ACC112 (cell line): ENCODE measurements around the gene AFF2.

ENCODE experiments used
- H2AFZ ChIP-seq: fragments of 200-600 bp; sonication (generic); one replicate; pipeline ENCODE4 v1.6.0; 2017; ENCODE audit warnings: antibody characterized with exemption, low read length; ENCODE audit not compliant: unreplicated experiment
- H3K27ac ChIP-seq: fragments of 200-600 bp; sonication (generic); 2 replicates; pipeline ENCODE4 v1.5.1; 2014; ENCODE audit warnings: low read depth, mild to moderate bottlenecking, antibody characterized with exemption, low read length, moderate library complexity
- H3K27me3 ChIP-seq: fragments of 200-600 bp; sonication (generic); 2 replicates; pipeline ENCODE4 v1.6.1; 2014; ENCODE audit warnings: mild to moderate bottlenecking, antibody characterized with exemption, low read length, moderate library complexity, mixed read lengths; ENCODE audit not compliant: insufficient read depth
- H3K36me3 ChIP-seq: fragments of 200-600 bp; sonication (generic); 2 replicates; pipeline ENCODE4 v1.6.1; 2016; ENCODE audit warnings: mild to moderate bottlenecking, antibody characterized with exemption, low read length, moderate library complexity, mixed read lengths; ENCODE audit not compliant: insufficient read depth
- H3K4me1 ChIP-seq: fragments of 200-600 bp; sonication (generic); one replicate; pipeline ENCODE4 v1.6.1; 2016; ENCODE audit warnings: low read length, mixed read lengths; ENCODE audit not compliant: insufficient read depth, unreplicated experiment, control insufficient read depth
- H3K4me3 ChIP-seq: fragments of 200-600 bp; sonication (generic); 2 replicates; pipeline ENCODE4 v1.5.1; 2014; ENCODE audit warnings: mild to moderate bottlenecking, low read depth, low read length
- H3K79me2 ChIP-seq: fragments of 200-600 bp; sonication (generic); one replicate; pipeline ENCODE4 v1.6.0; 2016; ENCODE audit warnings: low read length; ENCODE audit not compliant: control insufficient read depth, unreplicated experiment, insufficient read depth

The AFF2 gene

DNA sequence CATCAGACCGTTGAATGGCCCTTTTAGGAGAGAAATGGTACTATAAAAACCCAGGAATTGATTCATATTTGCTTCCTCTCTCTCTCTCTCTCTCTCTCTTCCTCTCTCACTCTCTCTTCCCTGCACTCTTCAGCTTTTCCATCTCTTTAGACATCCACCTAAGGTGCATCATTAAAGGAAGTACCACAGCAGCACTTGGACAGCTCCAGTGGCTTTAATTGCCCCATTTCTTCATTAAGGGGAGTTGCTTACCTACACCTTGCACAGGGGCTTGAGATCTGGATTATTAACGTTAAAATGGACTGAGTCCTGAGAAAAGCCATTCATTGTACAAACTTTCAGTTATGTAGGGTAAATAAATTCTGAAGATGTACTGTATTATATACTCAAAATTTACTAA lies 323.6 kb downstream of the AFF2 start:
- Histone ChIP-seq H3K4me1 (no peaks in the 10 kb centered on the region), H3K79me2 (no peaks in the 10 kb centered on the region), H3K27ac (no peak overlapping the region), H3K4me3 (no peak overlapping the region), H2AFZ (no peak overlapping the region), H3K27me3 (no peaks in the 10 kb centered on the region), H3K36me3 (no peaks in the 10 kb centered on the region)

- H3K27me3 ChIP-seq: no peaks in the 10 kb centered on the region
- no peak overlapping the region for H2AFZ ChIP-seq
- no peak overlapping the region for H3K4me3 ChIP-seq
- no peak overlapping the region for H3K27ac ChIP-seq
- H3K79me2 ChIP-seq: no peaks in the 10 kb centered on the region
- H3K4me1 ChIP-seq: no peaks in the 10 kb centered on the region
- no peaks in the 10 kb centered on the region for H3K36me3 ChIP-seq
These were observed 325.3 kb downstream of the AFF2 start for GRCh38 chrX:148825696-148826095.

GRCh38 chrX:148836741-148837140 lies 336.3 kb downstream of the AFF2 start:
- no peak overlapping the region for H3K4me3 ChIP-seq
- no peak overlapping the region for H2AFZ ChIP-seq
- no peaks in the 10 kb centered on the region for H3K27me3 ChIP-seq
- H3K4me1 ChIP-seq: no peaks in the 10 kb centered on the region
- H3K79me2 ChIP-seq: no peaks in the 10 kb centered on the region
- H3K27ac ChIP-seq: no peak overlapping the region
- H3K36me3 ChIP-seq: no peaks in the 10 kb centered on the region

- Histone ChIP-seq H3K27me3 (no peaks in the 10 kb centered on the region), H3K27ac (no peak overlapping the region), H3K79me2 (no peaks in the 10 kb centered on the region), H3K4me1 (no peaks in the 10 kb centered on the region), H3K4me3 (no peak overlapping the region), H3K36me3 (no peaks in the 10 kb centered on the region), H2AFZ (no peak overlapping the region)
These were observed 350.2 kb downstream of the AFF2 start for GRCh38 chrX:148850631-148851030.

DNA sequence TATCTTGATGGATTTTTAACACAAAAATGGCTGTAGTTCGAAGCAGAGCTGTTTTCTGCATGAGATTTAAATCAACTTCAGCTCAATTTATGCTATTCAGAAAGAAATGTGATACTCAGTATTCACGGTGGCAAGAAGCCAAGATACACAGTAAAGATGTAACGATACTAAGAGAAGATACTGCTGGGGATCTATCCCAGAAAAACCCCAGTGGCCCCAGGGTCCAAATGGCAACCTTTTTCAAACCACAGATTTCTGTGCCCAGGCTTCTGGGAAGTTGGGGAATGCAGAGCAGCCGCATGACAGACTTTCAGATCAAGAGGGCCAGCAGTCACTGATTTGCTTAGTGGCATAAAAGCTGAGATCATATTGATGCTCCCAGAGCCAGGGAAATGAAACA lies 353.9 kb downstream of the AFF2 start:
- no peaks in the 10 kb centered on the region for H3K27me3 ChIP-seq
- no peak overlapping the region for H2AFZ ChIP-seq
- no peaks in the 10 kb centered on the region for H3K4me1 ChIP-seq
- H3K4me3 ChIP-seq: no peak overlapping the region
- H3K79me2 ChIP-seq: no peaks in the 10 kb centered on the region
- H3K27ac ChIP-seq: no peak overlapping the region
- H3K36me3 ChIP-seq: no peaks in the 10 kb centered on the region

DNA sequence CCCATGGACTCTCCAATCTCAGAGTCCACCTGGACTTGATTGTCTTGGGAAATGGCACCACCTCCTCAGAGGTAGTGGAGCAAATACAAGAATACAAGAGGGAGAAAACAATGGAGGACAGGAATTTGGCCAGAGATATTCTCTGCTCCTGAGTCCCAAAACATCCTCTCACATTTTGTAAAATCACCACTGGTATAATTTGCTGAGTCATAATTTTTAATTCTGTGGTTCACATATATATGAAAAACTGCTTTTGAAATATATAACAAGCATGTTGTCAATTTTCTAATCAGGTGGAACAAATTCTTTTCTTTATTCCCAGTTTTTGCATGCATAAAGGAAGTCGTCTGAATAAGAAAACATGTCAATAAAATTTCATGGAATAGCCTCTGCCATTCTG lies 356.1 kb downstream of the AFF2 start:
- H3K27ac ChIP-seq: no peak overlapping the region
- no peaks in the 10 kb centered on the region for H3K79me2 ChIP-seq
- H2AFZ ChIP-seq: no peak overlapping the region
- no peaks in the 10 kb centered on the region for H3K36me3 ChIP-seq
- no peaks in the 10 kb centered on the region for H3K4me1 ChIP-seq
- H3K4me3 ChIP-seq: no peak overlapping the region
- no peaks in the 10 kb centered on the region for H3K27me3 ChIP-seq

DNA sequence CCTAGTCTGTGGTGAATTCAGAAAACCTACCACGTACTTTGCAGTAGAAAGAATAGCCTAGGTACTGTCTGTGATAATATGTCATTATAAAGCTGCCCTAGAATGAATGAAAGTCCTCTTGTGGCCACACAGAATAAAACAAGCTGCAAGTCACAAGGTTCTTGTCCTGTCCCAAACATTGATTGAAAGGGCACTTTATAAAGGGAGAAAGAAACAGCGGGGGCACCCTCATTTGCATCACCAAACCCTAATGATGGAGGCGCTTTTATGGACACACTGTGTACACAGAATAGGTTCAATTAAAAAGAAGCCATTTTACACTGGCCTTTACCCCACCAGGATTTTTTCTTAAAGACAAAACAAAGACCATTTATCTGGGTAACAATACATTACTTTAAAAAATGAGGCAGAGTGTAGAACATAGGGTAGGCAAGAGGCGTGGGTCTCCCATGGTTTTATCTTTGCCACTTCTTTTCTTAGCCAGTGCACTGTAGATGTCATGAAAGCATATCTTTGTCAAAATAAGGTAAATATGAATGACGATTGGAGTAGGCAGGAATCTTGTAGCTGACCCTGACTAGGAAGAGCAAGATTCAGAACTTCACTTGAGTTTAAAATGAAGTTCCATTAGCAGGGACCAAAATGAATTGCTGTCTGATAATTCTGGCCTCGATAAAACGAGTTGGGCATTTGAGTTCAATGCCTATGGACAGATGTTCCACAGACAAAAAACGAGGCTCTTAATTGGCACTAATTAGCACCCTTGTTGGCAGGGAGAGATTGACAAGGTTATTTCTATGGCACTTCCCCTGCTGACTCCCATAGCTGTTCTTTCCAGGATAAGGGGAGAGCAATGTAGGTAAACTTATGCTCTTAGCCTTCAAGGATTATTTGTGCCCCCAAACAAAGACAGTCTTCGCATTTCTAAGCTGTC lies 365.1 kb downstream of the AFF2 start:
- Histone ChIP-seq H3K4me1 (no peaks in the 10 kb centered on the region), H2AFZ (no peak overlapping the region), H3K36me3 (no peaks in the 10 kb centered on the region)

GRCh38 chrX:148867596-148867995 lies 367.2 kb downstream of the AFF2 start:
- Histone ChIP-seq H2AFZ (no peak overlapping the region), H3K79me2 (no peaks in the 10 kb centered on the region), H3K36me3 (no peaks in the 10 kb centered on the region), H3K27ac (no peak overlapping the region), H3K4me3 (no peak overlapping the region), H3K4me1 (no peaks in the 10 kb centered on the region), H3K27me3 (no peaks in the 10 kb centered on the region)

More for the DNA sequence above, 365.1 kb downstream of the AFF2 start:
- no peak overlapping the region for H3K4me3 ChIP-seq
- H3K27me3 ChIP-seq: no peaks in the 10 kb centered on the region
- no peaks in the 10 kb centered on the region for H3K79me2 ChIP-seq
- no peak overlapping the region for H3K27ac ChIP-seq

DNA sequence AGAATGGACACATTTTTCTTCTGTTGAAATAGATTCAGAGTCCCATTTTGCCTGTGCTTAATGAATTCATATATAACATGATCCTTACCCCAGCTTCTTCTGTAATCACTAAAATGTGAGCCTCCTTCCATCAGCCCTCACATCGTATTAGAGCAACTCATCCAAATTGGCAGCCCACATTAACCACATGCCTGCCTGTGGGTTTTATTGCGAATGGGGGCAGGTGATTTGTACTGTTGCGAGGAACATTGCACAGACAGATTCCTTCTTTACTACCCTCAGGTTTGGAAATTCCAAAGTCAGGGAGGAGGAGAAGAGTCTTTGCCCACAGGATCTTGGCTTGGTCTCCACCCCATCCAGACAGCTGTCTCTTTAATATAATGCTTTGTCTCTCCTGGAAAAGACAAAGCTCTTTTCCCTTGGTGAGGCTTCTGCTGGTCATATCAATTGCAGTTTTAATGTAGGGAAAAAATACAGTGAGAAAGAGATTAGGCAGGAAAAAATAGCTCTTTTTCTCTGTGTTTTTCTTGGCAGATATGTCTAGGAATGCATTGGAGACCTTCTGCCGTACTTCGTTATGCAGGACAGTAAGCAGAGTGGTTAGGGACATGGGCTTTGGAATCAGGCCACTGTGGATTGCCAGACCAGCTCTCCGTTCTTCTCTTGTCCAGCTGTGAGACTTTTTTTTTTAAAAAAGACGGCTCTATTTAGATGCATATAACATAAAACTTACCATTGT lies 371.2 kb downstream of the AFF2 start:
- H3K36me3 ChIP-seq: no peaks in the 10 kb centered on the region
- no peak overlapping the region for H3K4me3 ChIP-seq
- H3K79me2 ChIP-seq: no peaks in the 10 kb centered on the region
- no peak overlapping the region for H3K27ac ChIP-seq
- H2AFZ ChIP-seq: no peak overlapping the region
- no peaks in the 10 kb centered on the region for H3K4me1 ChIP-seq
- H3K27me3 ChIP-seq: no peaks in the 10 kb centered on the region

- Histone ChIP-seq H3K27ac (no peak overlapping the region), H3K36me3 (no peaks in the 10 kb centered on the region), H2AFZ (no peak overlapping the region), H3K4me1 (no peaks in the 10 kb centered on the region), H3K27me3 (no peaks in the 10 kb centered on the region), H3K4me3 (no peak overlapping the region), H3K79me2 (no peaks in the 10 kb centered on the region)
These were observed 371.7 kb downstream of the AFF2 start for GRCh38 chrX:148872161-148872535.

GRCh38 chrX:148872881-148873280 lies 372.5 kb downstream of the AFF2 start:
- Histone ChIP-seq H3K79me2 (no peaks in the 10 kb centered on the region), H2AFZ (no peak overlapping the region), H3K27me3 (no peaks in the 10 kb centered on the region), H3K4me1 (no peaks in the 10 kb centered on the region), H3K27ac (no peak overlapping the region), H3K36me3 (no peaks in the 10 kb centered on the region), H3K4me3 (no peak overlapping the region)
